Ascending aorta (tissue), 2 donors: ENCODE measurements around the gene TFCP2L1. TPM values are rescaled to one million over a fixed set of nuclear protein-coding genes. Genes with fewer than 3 reads are reported as not detected.

Experiments used
- DNase-seq, 2 donors: peaks; one replicate each; pipeline ENCODE4 v3.0.0-alpha.2; 2019; ENCODE audit warnings: low spot score in 2 of 2
- H3K27ac ChIP-seq, 2 donors: fragments of 200-600 bp; sonication (generic); one replicate each; pipeline ENCODE4 v1.5.1; 2016 to 2017; ENCODE audit warnings: mild to moderate bottlenecking in 1 of 2
- H3K27me3 ChIP-seq: fragments of 200-600 bp; sonication (generic); one replicate; pipeline ENCODE4 v1.5.1; 2017
- H3K36me3 ChIP-seq, 2 donors: fragments of 200-600 bp; sonication (generic); one replicate each; pipeline ENCODE4 v1.5.1; 2016
- H3K4me1 ChIP-seq, 2 donors: fragments of 200-600 bp; sonication (generic); one replicate each; pipeline ENCODE4 v1.5.1; 2016 to 2017; ENCODE audit warnings: mild to moderate bottlenecking in 1 of 2
- H3K4me3 ChIP-seq, 2 donors: fragments of 200-600 bp; sonication (generic); one replicate each; pipeline ENCODE4 v1.5.1; 2016 to 2017; ENCODE audit warnings: mild to moderate bottlenecking in 1 of 2
- H3K9me3 ChIP-seq, 2 donors: fragments of 200-600 bp; sonication (generic); one replicate each; pipeline ENCODE4 v1.5.1; 2016
- CTCF ChIP-seq, 3 experiments: fragments of 200-600 bp in 2 of 3; fragments of 450-650 bp in 1 of 3; sonication (generic) in 2 of 3; IDR thresholded peaks; one replicate each; pipeline ENCODE4 v1.5.1; 2016 to 2019; ENCODE audit warnings: antibody characterized with exemption in 3 of 3, mild to moderate bottlenecking in 1 of 3, moderate library complexity in 1 of 3
- intact Hi-C: fragments of 100-400 bp; cut with DNase I; formaldehyde crosslinking; loops from one replicate; pipeline ENCODE4 v1.15.1; 2023
- total RNA-seq: library from RNA; depleted of rRNA; stranded (reverse); fragments of >200 nt; gene quantifications from one replicate; pipeline ENCODE4 v1.1.0, GENCODE V29; 2016

Gene TFCP2L1
- total RNA-seq, 1 donor from 2014 or later = 5.5 TPM

DNA sequence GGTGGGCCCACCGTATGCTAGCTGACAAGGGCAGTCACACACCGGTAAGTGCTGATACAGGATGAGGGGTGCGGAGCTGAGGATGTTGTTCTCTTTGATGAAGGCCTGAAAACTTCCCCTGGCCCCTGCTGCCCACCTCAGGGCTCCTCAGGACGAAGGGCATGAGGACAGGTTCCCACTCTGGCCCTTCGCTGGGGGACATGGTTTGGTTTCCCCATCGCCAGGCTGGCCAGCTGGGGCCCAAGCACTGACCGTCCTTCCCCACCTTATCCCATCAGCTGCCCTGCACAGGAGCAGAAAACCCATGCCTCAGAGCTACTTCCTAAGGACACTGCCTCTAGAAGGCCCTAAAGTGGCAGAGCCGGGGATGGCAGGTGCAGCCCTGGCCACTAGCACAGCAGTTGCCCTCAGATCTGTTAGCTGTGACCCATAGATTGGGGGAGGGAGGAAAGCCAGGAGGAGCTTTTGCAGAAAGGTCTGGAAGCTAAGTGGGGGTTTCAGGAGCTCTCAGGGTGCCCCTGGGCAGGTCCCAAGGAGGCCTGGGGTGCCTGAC lies 66.5 kb downstream of the TFCP2L1 start:
- TF ChIP-seq CTCF (IDR thresholded peaks at IDR 0.05) = no peak
- DNase-seq = no peak
- H3K36me3 ChIP-seq = no peaks in the 10 kb centered on the region
- no peak overlapping the region for H3K27ac ChIP-seq
- no peaks in the 10 kb centered on the region for H3K4me1 ChIP-seq
- no peaks in the 10 kb centered on the region for H3K27me3 ChIP-seq
- H3K9me3 ChIP-seq = no peaks in the 10 kb centered on the region
- intact Hi-C loops = no loop called here
- no peak overlapping the region for H3K4me3 ChIP-seq

DNA sequence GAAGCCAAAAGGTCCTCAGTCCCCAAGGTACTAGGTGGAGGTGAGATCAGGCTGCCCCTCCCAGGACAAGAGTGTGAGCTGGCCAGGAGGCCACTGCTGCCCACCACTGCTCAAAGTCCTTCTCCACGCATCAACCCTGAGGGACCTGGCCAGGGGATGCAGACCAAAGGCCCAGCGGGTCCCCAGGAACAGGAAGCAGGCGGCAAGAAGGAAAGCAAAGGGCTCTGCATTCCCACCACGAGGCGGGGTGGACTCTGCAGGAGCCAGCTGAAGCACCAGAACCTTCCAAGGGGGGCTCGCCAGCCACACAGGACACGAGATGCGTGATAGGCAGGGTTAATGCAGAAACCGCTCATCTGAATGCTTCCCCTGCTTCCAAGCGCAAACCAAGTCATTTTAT lies 67.4 kb downstream of the TFCP2L1 start:
- H3K27me3 ChIP-seq = no peaks in the 10 kb centered on the region
- no peak for DNase-seq
- intact Hi-C loops = no loop called here
- no peaks in the 10 kb centered on the region for H3K4me1 ChIP-seq
- TF ChIP-seq CTCF (IDR thresholded peaks at IDR 0.05) = no peak
- no peak overlapping the region for H3K4me3 ChIP-seq
- no peaks in the 10 kb centered on the region for H3K36me3 ChIP-seq
- H3K9me3 ChIP-seq = no peaks in the 10 kb centered on the region
- no peak overlapping the region for H3K27ac ChIP-seq

DNA sequence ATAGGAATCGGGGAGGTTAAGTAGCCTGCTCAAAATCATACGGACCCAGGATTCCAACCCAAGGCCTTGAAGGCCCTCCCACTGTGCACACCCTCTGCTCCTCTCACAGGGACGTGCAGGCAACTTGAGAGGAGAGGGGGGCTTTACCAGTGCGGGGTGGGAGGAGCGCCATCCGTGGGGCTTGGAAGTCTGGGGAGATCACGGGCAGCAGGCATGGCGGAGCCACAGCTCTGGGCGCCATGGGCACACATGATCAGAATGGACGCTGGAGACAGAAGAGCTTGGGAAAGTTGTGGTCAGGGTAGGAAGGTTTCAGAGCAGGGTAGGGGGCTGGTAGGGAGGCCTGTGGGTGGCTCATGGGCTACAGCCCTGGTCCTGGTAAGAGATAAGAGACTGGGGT lies 70.7 kb downstream of the TFCP2L1 start:
- Histone ChIP-seq H3K27me3 (no peaks in the 10 kb centered on the region), H3K27ac (no peak overlapping the region), H3K4me1 (no peaks in the 10 kb centered on the region), H3K4me3 (no peak overlapping the region), H3K36me3 (no peaks in the 10 kb centered on the region), H3K9me3 (no peaks in the 10 kb centered on the region)
- DNase-seq = no peak
- intact Hi-C loops = no loop called here
- TF ChIP-seq CTCF (IDR thresholded peaks at IDR 0.05) = no peak

DNA sequence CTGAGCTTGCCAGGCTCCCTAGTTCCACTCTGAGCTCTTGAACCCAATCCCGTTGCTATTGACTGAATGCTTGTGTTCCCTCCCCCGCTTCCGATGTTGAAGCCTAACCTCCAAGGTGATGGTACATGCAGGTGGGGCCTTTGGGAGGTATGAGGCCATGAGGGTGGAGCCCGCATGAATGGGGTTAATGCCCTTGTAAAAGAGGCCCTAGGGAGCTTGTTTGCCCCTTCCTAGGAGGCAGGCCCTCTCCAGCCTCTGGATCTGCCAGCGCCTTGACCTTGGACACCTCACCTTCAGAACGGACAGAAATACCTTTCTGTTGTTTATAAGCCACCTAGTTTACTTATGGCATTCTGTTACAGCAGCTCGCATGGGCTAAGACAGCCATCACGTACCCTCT lies 71.6 kb downstream of the TFCP2L1 start:
- no peaks in the 10 kb centered on the region for H3K9me3 ChIP-seq
- TF ChIP-seq CTCF (IDR thresholded peaks at IDR 0.05) = no peak
- H3K36me3 ChIP-seq = no peaks in the 10 kb centered on the region
- no peaks in the 10 kb centered on the region for H3K4me1 ChIP-seq
- no peak overlapping the region for H3K4me3 ChIP-seq
- no peak for DNase-seq
- H3K27me3 ChIP-seq = no peaks in the 10 kb centered on the region
- no peak overlapping the region for H3K27ac ChIP-seq
- intact Hi-C loops = no loop called here

DNA sequence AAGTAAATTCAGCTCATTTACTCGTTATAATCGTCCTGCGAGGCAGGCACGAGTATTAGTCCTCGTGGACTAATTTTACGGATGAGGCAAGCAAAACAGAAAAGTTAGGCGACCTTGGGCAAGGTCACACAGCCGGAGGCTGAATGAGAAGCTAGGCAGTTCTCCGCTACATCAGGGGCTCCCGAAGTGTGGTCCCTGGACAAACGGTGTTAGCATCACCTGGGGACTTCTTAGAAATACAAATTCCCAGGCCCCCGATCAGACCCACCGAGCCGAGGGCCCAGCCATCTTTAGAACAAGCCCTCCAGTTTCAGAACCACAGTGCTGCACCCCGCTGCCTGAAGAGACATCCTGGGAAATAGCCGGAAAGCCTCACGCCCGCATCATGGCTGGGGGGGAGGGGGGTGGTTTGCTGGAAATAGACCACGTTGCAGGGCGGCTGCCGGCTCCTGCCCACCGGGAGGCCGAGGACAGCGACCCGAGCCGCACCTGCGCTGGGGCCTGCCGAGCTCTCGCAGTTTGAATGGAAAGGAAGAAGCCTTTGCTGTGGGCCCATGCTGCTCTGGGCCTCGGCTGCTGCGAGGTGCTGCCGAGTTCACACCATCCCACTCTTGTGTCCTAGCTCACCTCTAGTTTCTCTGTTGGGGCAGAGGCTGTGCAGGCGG lies 72.2 kb downstream of the TFCP2L1 start:
- Histone ChIP-seq H3K27ac (no peak overlapping the region), H3K27me3 (no peaks in the 10 kb centered on the region), H3K9me3 (no peaks in the 10 kb centered on the region), H3K36me3 (no peaks in the 10 kb centered on the region), H3K4me3 (no peak overlapping the region), H3K4me1 (no peaks in the 10 kb centered on the region)
- intact Hi-C loops = no loop called here
- DNase-seq = no peak
- TF ChIP-seq CTCF (IDR thresholded peaks at IDR 0.05) = no peak
